NCI-H1694 (cell line): ENCODE measurements around the gene KDELR1.

Experiments
- DNase-seq: peaks from one replicate; lab custom pipeline; 2025; lab: John Stamatoyannopoulos, UW

The KDELR1 gene

GRCh38 chr19:48371367-48371766, 20.0 kb downstream of the KDELR1 start:
- DNase-seq = no peak

GRCh38 chr19:48370955-48371354, 20.4 kb downstream of the KDELR1 start:
- no peak for DNase-seq

GRCh38 chr19:48368936-48369335, 22.4 kb downstream of the KDELR1 start:
- DNase-seq = no peak

GRCh38 chr19:48367855-48368254, 23.5 kb downstream of the KDELR1 start:
- no peak for DNase-seq

- DNase-seq = no peak
These were observed 25.7 kb downstream of the KDELR1 start for GRCh38 chr19:48365602-48366001.

GRCh38 chr19:48364598-48365348, 26.6 kb downstream of the KDELR1 start:
- DNase-seq = no peak

GRCh38 chr19:48363810-48364597, 27.3 kb downstream of the KDELR1 start, which contains the start of the genes SYNGR4 and TMEM143:
TSS of gene SYNGR4 (plus strand) at chr19:48364367. CDS start at chr19:48365843, 1,476 bp downstream.
TSS of gene TMEM143 (minus strand) at chr19:48363940. CDS start at chr19:48363920, 20 bp downstream.
- peak; percentile 99 for DNase-seq

- no peak for DNase-seq
These were observed 27.9 kb downstream of the KDELR1 start for GRCh38 chr19:48363500-48363809.

- DNase-seq = peak; percentile 98
These were observed 28.4 kb downstream of the KDELR1 start for GRCh38 chr19:48362716-48363499.

- DNase-seq = no peak
These were observed 29.4 kb downstream of the KDELR1 start for GRCh38 chr19:48361912-48362311.

- no peak for DNase-seq
These were observed 32.2 kb downstream of the KDELR1 start for GRCh38 chr19:48359123-48359522.

GRCh38 chr19:48355365-48355954, 35.9 kb downstream of the KDELR1 start:
- no peak for DNase-seq

GRCh38 chr19:48354332-48354992, 36.9 kb downstream of the KDELR1 start:
- DNase-seq = no peak

GRCh38 chr19:48353677-48354076, 37.7 kb downstream of the KDELR1 start:
- no peak for DNase-seq

GRCh38 chr19:48351341-48351752, 40.0 kb downstream of the KDELR1 start:
- DNase-seq = peak; percentile 83

- peak; percentile 90 for DNase-seq
These were observed 40.5 kb downstream of the KDELR1 start for GRCh38 chr19:48350856-48351255.

- DNase-seq = no peak
These were observed 42.6 kb downstream of the KDELR1 start for GRCh38 chr19:48348737-48349136.

GRCh38 chr19:48348045-48348444, 43.3 kb downstream of the KDELR1 start:
- no peak for DNase-seq

- no peak for DNase-seq
These were observed 45.2 kb downstream of the KDELR1 start for GRCh38 chr19:48346191-48346590.

- DNase-seq = peak; percentile 25
These were observed 46.5 kb downstream of the KDELR1 start for GRCh38 chr19:48344892-48345291.

GRCh38 chr19:48342841-48343540, 48.4 kb downstream of the KDELR1 start:
- no peak for DNase-seq
